ENCODE data around the gene SMU1.

- TF ChIP-seq EZH2 (IDR thresholded peaks at IDR 0.05; ENCODE audit: low read length, missing control alignments): no peak
- TF ChIP-seq CTCF (conservative IDR thresholded peaks at IDR 0.05 in 1 of 2, IDR thresholded peaks at IDR 0.05 in 1 of 2; ENCODE audit: low read depth in 1 of 2, low read length in 2 of 2): no peak
Measured at GRCh38 chr9:33097192-33097591, 20.7 kb upstream of the SMU1 start.
